HG03469 (cell line): Measurements from ENCODE around the gene AGAP2.

Source experiments
- ATAC-seq: cut with Tn5 transposase; IDR thresholded peaks from one replicate; pipeline ENCODE4 v1.9.1; 2021; ENCODE audit warnings: mild to moderate bottlenecking, moderate library complexity, moderate number of reproducible peaks; ENCODE audit not compliant: unreplicated experiment

AGAP2 gene

DNA sequence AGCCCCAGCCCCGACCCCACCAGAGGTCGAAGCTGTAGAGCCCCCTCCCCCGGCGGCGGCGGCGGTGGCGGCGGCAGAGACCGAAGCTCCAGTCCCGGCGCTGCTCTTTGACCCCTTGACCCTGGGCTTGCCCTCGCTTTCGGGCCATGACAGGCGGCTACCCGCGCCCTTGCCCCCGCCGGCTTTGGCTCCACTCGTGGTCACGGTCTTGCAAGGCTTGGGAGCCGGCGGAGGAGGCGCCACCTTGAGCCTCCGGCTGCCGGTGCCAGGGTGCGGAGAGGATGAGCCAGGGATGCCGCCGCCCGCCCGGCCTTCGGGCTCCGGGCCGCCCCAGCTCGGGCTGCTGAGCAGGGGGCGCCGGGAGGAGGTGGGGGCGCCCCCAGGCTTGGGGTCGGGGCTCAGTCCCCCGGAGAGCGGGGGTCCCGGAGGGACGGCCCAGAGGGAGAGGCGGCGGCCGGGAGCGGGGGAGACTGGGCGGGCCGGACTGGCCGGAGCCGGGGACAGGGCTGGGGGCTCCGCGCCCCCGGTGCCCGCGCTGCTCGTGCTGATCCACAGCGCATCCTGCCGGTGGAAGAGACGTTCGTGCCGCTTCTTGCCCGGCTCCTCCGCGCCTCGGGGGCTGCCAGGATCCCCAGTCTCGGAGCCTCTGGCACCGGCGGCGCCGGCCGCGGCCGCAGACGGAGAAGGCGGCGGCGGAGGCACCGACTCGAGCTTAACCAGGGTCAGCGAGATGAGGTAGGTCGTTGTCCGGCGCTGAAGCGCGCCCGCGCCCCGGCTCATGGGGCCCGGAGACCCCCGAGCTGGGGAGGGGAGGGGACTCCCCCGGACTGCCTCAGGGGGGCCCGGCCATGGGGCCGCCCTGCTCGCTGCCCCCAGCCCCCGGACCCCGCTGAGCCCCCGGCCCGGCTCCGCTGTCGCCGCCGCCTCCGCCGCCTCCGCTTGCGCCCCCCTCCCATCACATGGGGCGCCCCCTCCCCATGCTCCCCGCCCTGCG, 778 bp downstream of the AGAP2 start:
- no peak for ATAC-seq

DNA sequence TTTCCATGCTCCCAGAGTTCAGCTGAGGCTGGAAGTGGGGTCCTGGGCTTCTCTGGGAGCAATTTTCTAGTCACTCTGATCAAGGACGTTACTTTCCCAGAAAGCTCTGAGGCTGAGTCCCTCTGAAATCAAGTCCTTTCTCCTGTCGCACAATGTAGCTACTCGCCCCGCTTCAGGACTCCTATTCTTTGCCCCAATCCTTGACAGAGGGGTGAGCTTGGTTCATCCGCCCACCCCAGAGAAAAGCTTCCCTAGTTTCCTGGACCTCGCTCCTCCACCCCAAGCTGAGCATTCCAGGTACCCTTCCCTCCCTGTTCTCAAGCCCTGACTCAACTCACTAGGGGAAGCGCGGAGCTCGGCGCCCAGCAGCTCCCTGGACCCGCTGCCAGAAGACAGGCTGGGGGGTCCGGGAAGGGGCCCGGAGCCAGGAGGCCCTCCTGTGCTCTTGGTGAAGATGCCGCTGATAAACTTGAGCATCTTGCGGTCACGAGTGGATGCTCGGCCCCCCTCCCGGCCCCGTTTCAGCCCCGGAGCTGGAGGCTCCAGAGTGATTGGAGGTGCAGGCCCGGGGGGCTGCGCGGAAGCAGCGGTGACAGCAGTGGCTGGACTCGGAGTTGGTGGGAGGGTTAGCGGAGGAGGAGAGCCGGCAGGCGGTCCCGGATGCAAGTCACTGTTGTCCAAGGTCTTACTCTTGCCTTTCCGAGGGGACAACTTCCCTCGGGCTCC, 1.6 kb downstream of the AGAP2 start:
- no peak for ATAC-seq

DNA sequence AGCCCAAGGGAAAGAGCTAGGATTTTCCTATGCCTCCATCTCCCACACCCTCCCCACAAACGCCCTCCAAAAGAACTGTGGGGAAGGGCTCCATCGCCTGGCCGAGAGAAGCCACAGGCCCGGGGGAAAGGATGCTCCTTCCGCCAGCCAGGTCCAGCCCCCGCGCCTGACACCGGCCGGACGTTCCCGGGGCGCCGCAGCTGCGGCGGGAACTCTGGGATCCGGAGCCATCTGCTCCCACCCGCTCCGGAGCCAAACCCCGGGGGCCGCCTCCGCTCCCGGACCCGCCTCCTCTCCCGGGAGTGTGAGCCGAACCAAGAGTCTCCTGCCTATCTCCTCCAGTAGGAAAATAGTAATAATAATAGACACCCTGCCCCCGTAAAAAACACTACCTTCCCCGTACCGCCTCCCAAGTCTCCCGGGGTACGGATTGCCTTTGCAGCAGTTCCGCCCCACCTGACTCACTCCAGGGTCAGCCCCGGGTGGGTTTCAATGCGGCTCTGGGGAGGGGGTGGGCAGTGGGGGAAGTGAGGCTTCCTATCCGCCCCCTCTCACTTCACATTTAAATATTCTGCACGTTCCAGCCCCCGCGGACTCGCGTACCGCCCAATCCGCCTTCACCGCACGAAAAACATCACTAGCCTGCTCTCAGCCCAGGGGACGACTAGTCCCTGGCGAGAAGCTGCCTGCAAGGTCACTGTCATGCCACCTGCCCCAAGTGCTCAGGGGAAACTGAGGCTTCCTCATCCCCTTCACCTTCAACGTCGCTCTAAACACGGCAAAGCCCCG, 2.4 kb downstream of the AGAP2 start:
- no peak for ATAC-seq

DNA sequence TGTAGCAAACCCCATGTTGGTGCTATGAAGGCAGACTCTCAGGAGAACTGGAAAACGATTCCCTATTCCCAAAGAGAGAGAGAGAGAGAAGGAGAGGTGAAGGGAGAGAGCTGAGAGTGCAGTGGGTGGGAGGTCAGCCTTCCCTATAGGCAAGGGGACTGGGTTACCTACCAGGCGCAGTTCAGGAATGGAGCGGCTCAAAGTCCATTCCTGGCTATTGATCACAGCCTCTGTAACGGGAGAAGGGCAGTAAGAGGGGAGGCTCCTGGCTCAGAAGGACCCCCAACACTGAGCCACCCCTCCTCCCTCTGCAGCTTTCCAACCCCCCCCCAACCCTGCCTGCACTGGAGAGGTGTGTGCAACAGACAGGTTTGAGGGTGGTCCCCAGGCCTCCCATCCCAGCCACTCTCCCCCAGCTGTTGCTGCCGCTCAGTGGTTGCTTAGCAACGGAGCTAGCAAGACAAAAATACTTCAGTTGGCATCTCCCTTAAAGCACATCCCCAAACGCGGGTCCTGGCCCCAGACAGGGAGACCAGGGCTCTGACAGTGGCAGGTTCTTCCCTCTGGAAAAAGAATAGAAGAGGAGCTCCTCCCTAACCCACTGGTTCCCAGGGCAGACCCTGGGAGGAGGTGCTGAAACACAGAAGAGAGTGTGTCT, 3.2 kb downstream of the AGAP2 start:
- no peak for ATAC-seq

DNA sequence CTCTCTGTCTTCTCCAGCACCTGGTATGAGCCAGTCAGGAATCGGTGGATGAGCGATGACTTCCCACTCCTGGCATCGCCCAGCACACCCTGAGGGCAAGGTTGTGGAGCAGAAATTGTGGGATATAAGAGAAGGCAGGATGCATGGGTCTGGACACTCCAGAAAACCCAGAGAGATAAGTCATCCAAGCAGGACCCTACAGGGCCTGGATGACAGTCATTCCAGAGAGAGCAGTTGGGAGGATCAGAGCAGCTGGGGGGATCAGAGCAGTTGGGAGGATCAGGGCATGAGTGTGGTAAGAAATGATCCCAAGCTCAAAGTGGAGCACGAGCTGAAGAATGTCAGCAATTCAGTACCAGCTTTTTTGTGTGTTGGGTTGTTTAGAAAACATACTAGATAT, 4.0 kb downstream of the AGAP2 start:
- no peak for ATAC-seq

DNA sequence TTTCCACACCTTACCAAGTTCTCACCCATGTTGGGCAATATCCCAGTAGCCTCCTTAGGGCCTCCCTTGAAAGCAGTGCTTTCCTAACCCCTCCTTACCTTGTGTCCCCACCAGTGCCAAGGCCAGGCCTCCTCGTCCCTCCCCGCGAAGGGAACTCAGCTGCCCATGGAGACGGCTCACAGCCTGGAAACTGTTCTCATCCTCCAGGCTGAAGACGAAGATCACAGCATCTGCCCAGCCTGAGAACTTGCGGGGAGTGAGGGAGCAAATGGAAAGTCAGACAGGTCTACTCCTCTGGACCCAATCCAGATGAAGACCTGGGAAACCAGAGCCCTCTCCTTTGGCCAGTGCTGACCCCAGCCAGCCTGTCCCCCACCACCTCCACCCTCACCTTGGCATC, 4.6 kb downstream of the AGAP2 start:
- ATAC-seq: no peak

DNA sequence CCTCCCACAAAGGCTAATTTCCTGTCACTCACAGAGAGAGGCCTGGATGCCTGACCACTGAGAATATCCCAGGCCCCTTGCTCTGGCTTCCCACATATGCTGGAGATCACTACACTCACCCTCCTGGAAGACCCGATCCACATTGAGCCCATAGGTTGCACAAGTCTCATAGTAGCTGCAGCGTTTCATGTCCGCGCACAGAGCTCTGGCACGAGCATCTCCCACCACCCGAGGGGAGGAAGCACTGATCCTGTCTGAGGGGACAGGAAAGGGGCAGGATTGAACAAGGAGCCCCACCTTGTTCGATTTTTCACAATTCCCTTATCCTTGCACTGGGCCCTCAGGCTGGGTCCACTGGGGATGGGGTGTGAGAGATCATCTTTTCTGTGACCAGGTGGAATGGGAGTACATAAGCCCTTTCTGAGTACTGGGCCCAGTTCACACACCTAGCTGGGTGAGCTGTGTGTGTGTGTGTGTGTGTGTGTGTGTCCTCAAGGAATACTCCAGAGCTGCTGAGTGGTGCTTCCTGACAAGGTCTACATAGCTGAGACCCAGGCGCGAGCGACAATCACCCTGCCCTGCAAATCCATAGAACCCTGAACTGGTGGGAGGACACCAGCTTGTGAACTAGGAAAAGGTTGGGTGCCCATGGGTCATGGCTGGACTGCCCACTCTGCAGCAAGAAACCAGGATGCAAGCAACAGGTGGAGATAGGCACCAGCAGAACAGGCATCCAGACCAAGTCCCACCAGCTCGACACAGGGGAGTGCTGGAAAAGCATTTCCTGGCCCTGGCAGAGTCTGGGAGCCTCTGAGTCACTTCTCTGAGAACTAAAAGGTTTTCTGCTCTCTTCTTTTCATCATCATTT, 5.6 kb downstream of the AGAP2 start:
- ATAC-seq: no peak

DNA sequence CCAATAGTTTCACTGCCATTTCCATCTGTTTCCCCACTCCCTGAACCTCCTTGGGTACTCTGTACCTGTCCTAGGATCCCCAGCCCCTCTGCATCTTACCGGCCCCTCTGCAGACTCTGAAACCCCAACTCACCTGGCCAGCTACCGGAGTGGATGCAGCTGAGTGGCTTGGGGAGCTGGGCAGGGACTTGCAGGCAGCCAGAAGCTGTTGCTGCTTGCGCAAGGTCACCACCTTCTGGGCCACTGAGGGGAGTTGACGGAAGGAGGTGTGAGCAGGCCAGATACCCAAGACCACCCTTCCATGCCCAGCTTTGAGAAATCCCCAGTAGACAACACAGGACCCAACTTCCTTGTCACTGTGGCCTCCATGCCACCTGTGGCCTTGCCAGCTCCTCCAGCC, 6.3 kb downstream of the AGAP2 start:
- no peak for ATAC-seq

DNA sequence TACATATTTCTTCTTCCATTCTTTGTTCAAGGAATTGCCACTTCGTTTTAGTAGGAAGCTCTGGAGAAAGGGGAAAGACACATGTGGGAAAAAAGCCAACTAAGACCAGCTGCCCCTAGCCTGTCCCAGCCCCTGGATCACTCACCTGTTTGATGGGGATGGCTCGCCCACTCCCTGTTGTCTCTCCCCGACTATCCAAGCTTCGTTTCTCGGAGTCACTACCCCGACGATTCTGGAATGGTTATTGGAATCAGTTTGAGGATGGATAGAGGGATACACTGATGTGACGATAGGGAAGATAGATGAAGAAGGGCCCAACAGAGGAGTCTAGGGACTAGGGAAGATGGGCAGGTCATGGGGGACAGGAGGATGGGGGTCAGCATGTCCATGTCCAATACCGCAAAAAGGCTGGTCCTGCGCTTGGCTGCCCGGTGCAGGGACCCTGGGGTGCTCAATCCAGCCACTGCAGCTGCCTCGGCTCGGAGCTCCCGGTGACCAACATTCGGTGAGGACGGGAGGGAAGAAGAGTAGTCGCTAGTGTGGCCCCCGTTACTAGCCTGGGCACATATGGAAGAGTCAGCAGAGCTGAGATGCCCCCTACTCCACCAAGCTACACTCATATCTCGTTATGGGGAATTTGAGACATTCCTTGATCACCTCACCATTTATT, 7.0 kb downstream of the AGAP2 start:
- no peak for ATAC-seq

DNA sequence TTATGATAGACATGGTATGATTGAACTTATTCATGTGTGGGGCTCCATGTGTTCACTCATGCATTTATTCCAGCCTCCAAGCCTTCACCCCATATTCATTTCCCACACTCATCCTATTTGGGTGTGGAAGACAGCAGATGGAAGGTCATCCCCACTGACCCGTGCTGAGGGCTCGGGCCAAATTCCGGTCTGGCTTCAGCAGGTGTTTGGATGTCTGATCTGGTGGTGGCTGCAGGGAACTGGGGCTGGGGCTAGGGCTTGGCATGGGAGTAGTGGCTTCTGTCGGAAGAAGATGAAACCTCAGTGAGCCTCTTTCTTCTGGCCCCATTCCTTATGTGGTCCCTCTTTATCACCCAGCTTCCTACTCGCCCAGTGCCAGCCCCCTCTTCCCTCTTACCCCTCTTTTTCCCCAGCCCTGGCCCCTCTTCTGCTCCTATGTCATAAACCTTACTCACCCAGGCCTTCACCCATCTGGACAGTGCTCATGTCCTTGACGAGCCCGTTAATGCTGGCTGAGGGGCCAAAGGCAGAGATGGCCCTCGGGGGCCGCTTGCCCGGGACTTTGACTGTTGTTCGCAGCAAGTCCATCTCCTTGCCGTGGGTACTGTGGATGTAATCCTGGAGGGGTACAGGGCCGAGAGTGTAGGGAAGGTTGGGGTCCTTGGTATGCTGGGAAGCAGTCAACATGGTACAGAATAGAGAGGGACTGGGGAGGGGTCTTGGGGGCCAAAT, 8.0 kb downstream of the AGAP2 start:
- ATAC-seq: no peak

DNA sequence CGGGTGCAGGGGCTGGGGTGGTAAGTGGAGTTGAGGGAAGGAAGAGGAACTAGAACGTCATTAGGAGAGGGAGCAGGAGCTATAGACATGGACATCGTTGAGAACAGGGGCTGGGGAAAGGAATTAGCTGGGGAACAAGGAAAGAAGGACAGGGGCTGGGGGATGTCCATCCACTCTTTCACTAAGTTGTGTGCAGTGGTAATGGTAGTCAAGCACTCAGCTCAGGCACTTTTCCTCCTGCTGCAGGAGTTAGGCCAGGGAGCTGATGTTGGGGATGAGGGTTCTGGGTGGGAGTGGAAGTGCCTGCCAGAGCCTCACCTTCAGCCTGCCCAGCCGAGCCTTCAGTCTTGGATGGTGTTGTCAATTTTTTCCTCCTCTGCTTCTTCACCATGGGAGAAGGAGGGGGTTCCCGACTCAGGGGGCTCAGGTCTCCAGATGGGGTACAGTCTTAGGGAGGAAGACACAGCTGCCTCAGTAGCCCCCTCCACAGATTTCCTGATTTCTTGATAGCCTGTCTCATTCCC, 9.2 kb downstream of the AGAP2 start:
- ATAC-seq: no peak

DNA sequence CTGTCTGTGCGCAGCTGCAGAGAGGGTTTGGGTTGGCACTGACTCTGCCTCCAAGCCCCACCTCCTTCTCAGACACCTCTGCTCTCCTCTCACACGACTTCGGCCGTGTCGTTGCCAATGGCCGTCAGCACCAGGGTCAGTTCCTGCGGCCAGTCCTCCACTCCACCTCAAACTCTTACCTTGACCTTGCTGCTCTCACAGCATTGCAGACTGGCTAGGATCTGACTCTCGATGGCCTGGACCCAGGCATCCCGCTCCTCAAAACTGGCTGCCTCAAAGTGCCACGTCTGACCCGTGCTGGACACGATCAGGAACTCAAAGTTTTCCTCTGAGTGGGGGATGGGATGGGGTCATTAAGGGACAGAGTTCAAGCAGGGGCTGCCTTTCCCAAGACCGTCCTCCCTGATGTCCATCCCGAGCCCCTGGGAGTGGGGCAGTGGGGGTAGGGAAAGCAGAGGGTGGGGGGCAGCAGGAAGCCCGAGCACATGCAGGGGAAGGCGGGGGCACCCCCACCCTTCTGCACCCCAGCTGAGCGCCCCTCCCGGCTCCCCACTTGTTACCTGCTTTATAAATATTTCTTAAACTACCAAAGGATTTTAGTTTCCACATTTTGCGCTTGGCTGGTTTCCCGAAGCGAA, 10.7 kb downstream of the AGAP2 start:
- no peak for ATAC-seq

DNA sequence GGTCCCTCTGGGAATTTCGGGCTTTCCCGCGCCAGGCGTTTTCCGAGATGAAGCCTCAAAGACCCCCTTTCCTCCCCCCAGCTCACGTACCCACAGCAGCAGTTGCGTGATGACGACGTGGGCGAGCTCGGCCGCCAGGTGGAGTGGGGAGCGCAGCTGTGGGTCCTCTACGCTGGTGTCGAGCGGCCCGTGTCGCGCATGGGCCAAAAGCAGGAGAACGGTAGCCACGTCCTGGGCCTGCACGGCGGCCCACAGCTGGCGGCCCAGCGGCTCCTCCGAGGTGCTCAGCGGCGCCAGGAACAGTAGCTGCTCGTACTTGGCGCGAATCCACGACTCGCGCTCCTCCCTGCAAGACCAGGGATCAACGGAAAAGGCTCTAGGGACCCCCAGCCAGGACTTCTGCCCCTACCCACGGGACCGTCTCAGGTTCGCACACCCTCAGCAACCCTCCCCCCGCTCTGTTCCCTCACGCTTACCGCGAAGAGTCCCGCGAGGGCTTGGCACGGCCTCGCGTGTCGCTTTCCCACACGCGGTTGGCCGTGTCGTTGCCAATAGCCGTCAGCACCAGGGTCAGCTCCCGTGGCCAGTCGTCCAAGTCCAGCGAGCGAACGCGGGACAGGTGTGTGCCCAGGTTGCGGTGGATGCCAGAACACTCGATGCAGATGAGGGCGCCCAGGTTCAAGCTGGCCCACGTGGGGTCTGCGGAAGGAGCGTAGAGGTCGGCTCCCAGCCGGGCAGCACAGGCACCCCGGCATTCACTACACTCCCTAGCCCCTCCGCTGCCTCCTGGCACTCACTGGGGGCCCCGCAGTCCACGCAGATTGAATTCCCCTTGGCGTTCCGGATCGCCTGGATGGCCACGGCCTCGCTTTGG, 11.4 kb downstream of the AGAP2 start:
- ATAC-seq: no peak

DNA sequence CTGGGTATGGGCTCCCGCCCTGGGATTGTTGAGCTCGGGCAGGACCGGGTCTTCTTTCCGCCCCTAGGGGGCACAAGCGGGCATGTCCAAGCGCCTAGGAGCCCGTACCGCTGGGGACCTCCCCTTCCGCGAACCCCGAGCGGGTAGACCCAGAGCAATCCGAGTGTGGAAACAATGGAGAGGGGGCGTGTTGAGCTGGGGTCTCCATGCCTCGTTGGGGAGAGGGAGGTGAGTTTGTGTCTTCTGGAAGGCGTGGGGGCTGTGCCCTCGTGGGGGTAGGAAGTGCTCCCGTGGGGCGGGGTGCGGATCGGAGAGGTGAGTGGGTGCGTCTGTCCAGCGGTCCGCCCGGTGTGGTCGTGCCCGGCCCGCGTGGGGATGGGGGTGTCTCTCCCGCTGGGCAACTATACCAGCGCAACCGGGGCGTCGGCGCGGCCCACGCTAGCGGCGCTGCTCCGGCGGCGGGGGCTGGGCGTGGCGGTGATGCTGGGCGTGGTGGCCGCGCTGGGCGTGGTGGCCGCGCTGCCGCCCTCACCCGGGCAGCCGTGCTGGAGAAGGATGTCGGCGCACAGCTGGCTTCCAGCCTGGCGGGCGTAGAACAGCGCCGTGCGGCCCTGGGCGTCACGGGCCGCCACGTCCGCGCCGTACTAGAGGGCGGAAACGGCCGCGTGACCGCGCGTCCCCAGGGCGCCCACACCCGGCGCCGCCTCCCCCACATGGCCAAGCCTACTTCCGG, 12.2 kb downstream of the AGAP2 start:
- ATAC-seq: no peak

DNA sequence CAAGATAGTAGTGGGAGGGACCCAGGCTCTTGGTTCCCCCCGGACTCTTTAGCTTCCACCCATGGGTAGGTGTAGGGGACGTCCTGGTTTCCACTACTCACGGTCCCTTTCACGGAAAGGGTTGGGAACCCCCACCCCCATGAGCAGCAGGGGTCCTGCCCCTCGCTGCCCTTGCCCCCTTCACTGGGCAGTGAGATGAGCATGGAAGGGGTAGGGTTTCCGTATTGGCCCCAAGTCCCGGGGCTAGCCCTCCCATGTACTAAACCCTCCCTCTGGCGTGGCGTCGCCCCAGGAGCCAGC, 12.7 kb downstream of the AGAP2 start:
- no peak for ATAC-seq

DNA sequence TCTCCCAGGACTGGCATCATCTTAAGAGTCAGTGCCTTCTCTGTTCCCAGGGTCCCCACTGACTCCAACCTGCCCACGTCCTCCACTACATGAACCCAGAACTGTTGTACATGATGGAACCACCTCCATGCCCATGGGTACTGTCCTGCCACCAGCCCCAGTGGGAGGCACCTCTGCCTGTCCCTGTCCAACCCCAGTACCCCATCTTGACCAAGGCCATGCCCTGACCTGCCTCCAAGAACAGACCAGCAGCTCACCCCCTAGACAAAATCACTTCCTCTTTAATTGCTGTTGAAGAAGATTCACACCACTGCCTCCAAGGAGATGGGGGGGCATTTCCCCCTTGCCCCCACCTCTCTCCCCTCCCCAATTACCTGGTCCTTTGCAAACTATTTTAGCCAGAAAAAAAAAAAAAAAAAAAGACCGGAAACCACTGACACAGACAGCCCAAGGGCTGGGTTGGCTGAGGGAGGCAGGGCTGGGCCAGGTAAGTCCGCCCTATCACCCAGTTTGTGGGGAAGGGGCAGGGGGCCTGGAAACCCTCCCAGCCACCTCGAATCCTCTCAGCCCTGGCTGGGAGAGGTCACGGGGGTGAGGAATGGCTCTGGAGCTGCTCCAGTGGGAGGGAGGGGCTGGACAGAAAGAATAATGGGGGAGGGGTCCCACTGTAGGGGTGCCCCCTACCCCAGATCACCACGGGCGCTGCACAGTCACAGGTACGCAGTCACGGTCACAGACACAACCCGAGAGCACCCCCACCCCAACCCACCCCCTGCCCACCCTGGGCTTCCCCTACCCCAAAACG, 13.4 kb downstream of the AGAP2 start:
- ATAC-seq: no peak
